HG03060 (cell line): Measurements from ENCODE around the gene CACNA1C.

Source experiments
- ATAC-seq: cut with Tn5 transposase; IDR thresholded peaks from one replicate; pipeline ENCODE4 v1.9.1; 2021; ENCODE audit warnings: low read depth, moderate number of reproducible peaks; ENCODE audit not compliant: unreplicated experiment

CACNA1C gene

DNA sequence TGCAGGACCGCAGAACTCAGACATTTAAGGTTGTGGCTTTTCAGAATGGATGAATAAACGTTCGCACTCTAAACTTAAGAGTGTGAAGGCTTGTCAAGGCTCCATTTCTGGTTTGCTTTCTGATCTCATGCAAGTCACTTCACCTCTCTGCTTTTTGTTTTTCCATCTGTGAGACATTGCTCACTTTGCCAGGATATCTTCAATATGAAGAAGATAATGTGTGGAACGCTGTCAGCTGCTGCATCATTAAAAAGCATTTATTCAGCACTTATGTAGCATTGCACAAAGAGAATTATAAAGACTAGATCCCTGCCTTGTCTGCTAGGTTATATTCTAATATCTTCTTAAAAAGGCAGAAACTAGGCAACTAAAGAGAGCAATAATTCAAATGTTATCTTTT, 172.2 kb downstream of the CACNA1C start:
- ATAC-seq: no peak

DNA sequence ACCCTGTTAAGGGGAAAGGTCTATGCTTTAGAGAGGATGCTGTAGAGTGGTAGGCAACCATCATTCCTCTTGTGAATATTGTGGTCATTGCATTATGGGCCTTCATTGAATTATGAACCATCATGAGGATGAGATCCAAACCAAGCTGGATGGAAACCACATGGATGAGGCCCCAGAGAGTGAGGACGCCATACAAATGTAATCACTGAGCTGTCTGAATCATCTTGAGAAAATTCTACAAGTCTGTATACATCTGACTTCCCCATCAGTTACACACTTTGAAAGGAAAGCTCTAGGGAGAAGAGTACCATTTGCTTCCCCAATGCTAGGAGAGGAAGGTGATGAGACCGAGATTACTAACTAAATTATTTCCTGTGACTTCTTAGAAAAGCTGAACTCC, 172.9 kb downstream of the CACNA1C start:
- no peak for ATAC-seq

DNA sequence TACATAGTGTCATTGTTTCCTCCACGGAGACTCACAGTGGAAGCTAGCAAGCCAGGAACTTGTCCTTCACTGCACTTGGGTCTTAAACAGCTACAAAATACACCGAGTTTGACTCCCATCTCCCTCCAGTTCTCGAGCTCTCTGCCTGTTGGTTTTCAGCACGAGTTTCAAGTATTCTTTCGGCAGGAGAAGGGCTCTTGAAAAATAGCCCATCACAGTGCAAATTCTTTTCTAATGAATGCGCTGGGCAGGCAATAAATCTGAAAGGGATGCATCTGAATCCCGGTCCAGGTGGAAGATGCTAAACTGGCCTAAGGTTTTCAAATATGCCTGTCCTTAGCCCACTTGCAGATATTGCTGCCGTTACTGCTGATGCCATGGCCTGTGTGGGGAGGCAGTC, 173.9 kb downstream of the CACNA1C start:
- ATAC-seq: no peak

DNA sequence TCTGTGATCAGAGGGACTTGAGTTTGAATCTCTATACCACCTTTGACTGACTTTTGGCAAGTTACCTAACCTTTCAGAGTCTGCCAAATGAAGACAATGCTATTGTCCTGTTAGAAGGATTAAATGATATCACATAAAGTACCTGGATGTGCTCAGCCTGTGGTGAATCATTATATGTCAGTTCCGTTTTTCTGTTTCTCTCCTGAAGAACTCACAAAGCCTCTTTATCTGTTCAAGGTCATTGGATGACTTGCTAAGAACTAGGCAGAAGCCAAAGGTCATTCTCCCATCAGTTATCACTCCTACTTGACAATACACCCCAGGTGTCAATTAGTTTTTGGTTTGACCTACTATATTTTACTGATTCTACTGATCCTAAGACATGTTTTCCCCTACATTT, 174.6 kb downstream of the CACNA1C start:
- ATAC-seq: no peak

DNA sequence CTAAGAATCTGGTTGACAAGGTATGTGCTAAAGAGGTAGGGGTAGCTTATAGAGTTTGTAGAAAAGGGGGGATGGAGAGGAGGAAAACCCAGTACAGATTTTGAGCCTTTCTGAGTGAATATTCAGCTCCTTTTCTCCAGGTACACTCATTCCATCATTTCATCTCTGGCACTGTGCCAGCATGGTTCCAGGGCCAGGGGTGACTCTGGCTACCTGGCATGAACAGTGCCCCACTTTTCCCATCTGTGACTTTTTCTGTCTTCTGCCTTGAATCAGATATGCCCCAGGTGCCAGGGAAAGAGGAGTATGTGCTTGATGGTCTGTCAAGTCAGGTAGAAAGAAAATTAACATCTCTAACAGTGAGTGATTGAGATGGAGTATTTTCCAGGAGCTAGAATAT, 175.7 kb downstream of the CACNA1C start:
- ATAC-seq: no peak

DNA sequence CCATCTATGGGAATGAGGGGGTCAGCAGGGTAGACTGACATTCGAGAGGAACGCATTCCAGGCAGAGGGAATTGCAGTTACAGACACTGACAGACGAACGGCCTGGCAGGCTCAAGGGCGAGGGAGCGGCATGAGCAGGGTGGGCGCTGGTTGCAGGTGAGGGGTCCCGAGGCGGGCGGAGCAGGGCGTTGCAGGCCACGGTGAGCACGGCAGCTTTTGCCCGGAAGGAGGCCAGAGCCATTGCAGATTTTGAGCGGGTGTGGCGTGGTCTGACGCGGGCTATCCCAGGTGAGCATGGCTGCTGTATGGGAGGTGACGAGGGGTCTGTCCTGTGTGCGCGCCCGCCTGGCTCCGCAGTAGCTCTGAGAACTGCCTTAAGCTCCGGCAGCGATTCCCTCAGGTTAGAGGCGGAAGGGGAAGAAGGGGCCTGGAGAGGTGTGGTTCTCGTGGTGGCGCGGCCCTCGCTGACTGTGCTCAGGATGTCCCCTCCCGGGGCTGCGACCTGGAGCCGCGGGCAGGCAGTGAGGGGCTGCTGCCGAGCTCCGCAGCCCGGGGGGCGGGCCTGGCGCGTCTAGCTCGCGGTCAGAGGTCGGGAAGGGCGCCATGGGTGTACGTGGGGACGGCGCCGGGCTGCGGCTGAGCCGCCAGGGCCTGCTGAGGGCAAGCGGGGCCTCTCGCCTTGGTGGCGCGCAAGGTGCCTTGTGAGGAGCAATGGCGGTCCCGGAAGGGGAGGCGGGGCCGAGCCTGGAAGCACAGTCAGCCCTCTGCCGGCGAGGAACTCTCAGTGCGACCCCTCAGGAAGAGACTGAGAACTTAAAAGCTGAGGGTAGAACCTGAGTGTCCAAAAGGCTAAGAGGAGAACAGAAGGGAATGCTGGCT, 177.1 kb downstream of the CACNA1C start:
- ATAC-seq: no peak

DNA sequence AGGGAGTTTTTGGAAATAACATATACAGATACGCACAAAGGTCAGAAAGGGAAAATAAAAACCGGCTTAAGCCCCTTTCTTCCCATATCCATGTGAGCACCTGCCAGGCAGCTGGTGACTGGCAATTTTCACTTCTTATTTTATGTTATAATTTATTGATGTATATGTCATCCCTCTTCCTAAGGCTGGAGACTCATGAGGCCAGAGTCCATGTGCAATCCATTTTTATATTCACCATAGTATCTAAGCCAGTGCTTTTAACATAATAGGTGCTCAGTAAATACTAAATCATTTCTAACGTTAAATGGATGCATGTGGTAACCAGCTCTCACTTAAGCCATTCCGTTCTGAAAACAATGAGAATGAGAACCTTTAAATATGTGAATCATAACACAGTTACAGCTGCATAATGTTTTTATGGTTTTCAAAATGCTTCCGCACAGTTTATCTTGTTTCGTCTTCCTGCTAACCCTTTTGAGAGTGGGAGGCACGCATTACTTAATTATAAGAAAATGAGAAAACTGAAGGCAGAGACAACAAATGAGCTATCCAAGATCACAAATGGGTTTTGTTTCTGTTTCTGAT, 178.3 kb downstream of the CACNA1C start:
- ATAC-seq: no peak

DNA sequence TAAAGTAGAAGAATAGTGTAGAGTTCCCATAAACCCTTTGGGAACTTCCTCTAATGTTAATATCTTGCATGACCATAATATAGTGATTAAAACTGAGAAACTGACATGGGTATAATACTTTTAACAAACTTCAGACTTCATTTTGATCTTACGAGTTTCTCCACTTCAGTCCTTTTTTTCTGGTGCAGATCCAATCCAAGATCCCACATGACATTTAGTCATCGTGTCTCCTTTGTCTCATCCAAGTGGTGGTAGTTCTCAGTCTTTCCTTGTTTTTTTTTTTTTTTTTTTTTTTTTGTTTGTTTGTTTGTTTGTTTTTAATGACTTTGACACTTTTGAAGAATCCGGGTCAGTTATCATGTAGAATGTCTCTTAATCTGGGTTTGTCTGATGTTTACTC, 179.2 kb downstream of the CACNA1C start:
- ATAC-seq: no peak

DNA sequence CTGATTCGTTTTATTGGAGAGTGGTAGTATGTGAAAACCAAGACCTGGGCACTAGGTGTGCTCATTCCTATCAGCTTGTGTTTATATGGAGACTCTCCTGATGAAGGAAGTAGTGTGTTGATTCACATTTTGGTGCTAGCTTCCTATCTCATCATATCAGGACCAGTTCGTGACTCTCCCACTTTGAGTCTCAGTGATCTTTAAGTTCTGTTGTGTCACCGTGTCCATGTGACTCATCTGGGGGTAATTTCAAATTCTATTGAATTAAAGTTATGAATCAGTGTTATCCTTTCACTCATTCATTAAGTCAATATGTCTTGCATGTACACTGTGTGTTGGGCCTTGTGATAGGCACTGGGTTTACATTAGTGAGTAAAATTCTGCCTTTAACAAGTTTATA, 180.2 kb downstream of the CACNA1C start:
- no peak for ATAC-seq

DNA sequence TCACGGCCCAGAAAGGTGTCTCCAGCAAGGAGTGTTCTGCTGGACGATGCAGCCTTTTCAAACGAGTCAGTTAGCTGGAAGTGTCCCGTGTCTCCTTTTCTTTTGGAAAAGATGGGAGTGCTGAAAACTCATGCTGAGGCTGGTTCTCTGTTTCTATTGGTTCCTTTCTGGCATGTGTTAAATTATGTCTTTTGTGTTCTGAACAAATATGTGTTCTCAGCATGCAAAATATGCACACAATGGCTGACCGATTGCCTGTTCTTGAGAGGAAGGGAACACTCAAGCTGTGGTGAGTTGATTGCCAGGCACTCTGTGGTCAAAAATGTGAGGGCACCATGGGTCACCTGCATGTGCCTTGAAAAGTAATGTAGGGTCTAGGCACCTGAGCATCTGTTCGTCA, 181.3 kb downstream of the CACNA1C start:
- no peak for ATAC-seq

DNA sequence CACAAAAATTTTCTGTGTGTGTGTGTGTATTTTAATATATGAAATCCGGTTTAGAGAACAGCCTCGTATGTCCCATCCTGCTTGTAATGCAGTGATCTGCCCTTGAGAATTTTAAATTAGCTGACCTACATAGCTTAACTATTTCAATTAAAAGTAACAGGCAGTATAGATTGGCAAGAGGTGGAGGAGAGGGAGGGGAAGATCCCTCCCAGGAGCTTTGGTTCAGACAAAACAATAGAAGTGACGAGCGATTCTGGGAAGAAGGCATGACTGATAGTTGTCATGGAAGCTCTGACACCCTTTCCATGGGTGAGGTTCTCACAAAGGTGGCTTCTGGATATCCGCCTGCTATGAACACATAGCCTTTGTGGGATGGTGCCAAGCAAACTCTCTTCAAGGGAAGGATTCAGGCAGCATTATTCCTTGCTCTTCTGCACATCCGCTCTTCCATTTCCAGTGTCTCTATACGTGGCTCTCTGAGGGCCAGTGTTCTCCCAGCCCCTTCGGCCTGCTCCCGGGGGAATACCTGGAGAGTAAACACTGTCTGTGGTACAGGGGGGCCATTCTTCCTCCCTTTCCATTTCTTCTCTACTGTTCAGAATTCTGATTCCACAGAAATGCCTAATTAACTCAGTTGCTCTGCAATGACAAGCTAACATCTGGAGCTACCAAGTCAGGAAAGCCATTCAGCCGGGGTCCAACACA, 182.0 kb downstream of the CACNA1C start:
- ATAC-seq: no peak

DNA sequence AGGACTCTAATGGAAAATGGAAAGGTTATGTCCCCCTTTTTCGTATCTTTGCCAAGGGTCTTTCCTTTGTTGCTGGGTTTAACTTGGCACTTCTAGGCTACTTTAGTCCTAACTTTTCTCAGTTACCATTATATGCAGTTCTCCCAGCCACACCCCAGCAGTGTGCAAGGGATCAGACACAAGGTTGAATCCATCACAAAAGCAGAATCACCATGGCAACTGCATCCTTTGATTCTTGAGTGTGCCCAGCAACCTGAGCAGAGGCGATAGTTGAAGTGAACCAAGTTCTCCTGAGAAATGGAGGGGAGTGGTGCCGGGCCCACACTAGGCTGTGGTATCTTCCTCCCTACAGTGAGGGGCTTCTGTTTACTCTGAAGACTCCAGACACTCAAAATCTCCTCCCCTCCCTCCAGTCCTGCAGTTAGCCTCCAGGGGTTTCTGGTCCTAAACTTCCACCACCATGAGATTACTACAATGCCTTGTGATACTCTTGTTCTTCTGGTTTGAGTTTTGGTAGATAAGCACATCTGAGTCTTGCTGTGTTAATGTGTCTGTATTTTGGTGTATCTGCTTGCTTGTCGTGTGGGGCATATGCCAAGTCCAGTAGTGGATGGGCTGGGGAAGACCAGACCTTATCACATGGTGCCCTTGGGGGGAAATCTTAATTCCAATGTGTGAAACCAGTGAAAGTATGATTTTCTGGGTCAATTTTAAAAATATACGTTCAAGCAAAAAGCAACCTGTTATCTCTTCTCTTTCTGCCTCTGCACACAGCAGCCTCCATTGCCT, 183.9 kb downstream of the CACNA1C start:
- ATAC-seq: no peak

DNA sequence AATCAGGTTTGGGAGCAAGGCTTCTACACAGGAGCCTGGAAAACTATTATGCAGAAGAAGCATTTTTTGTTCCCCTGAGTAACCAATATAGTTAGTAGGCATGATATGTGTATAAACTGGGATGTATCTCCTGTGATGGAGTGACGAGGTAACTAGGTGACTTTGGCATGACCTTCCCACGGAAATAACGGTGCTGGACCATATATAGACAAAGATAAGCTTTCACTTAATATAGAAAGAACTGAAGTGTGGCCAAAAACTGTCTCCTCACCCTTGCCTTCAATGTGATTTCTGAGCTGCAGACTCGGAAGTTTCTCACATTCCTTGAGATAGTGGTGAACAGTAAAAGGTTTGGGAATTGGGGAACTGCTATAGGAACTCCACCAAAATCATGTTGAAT, 185.3 kb downstream of the CACNA1C start:
- no peak for ATAC-seq

DNA sequence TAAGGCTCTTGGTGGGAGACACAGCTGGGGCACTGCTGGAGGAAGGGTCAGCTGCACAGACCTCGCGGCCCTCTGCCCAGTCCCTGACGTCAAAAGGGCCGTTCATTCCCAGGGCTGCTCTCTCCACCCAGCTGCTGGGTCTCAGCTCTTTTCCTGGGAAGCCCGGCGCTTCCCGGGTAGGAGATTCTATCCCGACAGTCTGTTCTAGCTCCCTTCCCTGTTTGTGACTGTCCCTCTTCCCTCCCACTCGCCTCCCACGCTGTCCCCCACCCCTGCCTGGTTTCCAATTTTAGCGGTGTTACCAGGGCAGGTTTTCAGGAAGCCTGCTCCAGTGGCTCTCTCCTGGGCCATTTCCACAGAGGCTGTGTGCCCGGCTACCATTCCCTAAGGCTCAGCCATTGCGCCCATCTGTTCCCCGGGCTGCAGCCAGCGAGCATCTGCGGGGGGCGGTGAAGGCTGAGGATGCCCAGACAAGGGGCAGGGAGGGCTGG, 186.6 kb downstream of the CACNA1C start:
- ATAC-seq: no peak

DNA sequence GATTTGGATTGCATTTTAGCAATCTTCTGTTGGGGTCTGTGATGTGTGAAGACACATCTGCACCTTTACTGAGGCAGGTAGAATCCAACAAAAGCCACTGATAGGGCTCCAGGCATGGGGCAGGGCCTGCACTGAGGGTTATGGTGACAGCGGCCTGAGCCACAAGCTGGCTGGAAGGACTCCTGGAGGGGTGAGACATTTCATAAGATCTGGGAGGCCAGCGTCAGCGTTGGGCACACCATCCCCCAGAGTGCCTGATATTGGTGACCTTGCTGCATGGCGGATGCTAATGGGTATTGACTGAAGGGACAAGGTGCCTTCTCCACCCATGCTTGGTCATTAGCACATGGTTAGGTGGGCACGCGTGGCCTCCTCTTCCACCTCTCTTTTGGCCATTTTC, 187.6 kb downstream of the CACNA1C start:
- ATAC-seq: no peak

DNA sequence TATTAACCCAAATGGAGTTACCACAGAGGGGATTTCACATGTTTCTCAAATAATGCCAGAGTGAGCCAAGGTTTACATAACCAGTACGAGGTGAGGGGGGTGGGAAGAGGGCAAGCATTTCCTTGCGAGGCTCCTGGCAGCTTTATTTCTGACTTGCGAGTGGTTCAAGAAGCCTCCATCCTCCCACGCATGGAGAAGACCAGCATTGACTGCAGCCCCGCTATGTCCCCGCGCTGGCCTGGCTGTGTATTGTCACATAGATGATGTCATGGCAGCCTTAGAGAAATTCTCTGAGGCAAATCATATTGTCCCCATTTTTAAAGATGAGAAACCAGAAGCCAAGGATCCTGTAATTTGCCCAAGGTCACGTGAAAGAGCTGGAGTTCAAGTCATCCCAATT, 188.2 kb downstream of the CACNA1C start:
- no peak for ATAC-seq

DNA sequence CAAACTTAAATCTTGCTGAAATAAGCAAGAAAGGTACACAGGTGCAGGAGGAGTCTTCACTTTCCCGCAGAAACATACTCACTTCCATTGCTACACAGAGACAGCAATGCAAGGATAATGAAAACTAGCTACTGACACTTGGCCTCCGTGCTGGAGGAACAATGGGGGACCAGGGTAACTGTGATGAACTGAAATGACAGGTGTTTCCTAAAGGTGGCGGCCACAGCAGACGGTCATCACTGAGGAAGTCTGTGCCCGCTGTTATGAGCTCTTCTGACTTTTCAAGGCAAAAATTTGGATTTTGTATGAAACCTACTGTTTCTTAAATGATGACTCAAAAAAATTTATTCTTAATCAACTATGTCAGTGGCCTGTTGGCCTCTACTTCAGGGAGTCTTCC, 189.4 kb downstream of the CACNA1C start:
- no peak for ATAC-seq

DNA sequence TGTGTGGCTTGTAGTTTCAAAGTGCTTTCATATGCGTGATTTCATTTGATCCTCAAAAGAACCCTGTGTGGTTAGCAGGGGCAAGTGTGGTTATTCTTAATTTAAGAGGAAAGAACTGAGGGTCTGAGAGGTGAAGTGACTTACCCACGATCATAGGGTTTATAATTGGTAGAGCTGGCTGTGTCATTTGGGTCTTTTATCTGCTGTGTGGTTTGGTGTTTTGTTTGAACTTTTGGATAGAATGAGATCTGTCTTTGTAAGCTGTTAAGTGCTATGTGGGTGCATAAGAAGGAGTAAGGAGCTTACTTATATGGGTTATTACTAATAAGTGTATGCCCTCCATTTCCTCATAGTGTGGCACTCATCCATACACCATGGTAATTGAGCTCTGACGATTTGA, 190.0 kb downstream of the CACNA1C start:
- no peak for ATAC-seq

DNA sequence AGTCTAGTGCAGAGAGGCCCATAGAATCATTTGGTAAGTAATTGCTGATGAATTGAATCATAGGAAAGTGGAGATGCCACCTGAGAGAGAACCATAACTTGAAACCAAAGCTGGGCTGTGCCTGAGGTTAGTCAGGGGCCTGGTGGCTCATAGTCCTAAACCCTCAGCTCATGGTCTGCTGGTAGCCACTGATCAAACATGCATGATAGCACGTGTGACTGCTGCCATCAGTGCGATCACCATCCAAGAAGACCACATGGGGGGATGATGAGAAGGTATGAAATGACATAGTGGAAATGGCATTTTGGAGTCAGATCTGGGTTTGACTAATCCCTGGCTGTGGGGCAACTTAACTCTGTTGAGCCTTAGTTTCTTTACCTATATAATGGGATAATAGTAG, 190.5 kb downstream of the CACNA1C start:
- no peak for ATAC-seq

DNA sequence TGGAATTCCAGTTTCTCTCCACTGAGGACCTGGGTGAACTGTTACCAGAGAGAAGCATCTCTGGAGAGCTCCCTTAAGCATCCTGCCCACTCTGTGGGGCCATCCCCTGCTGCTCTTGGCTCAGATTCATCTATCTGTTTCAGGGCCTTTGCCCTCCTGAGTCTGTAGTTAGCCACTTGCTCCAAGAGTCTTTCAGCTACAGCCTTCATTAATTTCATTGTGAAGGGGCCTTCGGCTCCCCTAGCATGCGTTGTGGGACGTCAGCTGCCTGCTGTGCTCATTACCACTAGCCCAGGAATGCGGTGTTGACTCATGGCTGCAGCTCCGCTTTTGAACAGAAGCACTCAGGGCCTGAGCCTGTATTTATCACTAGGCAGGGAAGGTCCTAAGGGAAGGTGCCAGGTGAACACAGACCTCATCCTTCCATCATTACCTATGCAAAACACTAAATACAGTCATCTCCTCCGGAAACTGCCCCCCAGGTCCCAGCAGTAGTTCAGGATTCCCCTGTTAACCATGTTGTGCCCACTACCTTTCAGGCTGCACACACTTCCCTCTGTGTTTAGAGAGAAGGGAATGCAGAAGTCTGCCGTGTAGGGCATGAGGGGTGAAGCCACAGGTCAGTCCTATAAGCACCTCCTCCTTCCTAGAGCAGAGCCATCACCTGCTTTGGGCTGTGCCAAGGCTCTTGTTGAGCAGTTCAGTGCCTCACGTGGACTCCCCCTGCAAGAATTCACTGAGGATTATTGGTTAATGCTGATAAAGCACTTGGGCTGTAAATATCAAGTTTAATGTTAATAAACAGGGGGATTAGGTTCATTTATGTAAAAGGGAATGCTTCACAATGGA, 191.4 kb downstream of the CACNA1C start:
- ATAC-seq: no peak
